Esophagus squamous epithelium (tissue), 4 donors: ENCODE data around the gene ELOVL2.

Experiments
- CTCF ChIP-seq, 6 experiments: fragments of 450-650 bp in 4 of 6; fragments of 200-600 bp in 2 of 6; sonication (generic) in 2 of 6; IDR thresholded peaks; one replicate each; pipeline ENCODE4 v1.5.1; 2016 to 2019; ENCODE audit warnings: antibody characterized with exemption in 6 of 6, mild to moderate bottlenecking in 4 of 6, moderate library complexity in 4 of 6
- POLR2A ChIP-seq, 4 donors: fragments of 450-650 bp; IDR thresholded peaks; one replicate each; pipeline ENCODE4 v1.6.1; 2017; ENCODE audit warnings: antibody characterized with exemption in 4 of 4, mild to moderate bottlenecking in 4 of 4, moderate library complexity in 3 of 4

- TF ChIP-seq CTCF (IDR thresholded peaks at IDR 0.05): no peak
- no peak for TF ChIP-seq POLR2A (IDR thresholded peaks at IDR 0.05)
These were observed 16.5 kb downstream of the ELOVL2 start for GRCh38 chr6:11027565-11028110.
